Urinary bladder (tissue), 4 donors: ENCODE measurements around the gene ETFB. TPM values are rescaled to one million over a fixed set of nuclear protein-coding genes. Genes with fewer than 3 reads are reported as not detected.
A peak's percentile ranks its signal among the peaks of the same experiment; 100 is the strongest.

Experiments used
- DNase-seq: peaks from one replicate; pipeline ENCODE4 v3.0.0-alpha.2; 2015; ENCODE audit errors: extremely low spot score
- H3K27ac ChIP-seq: one replicate; pipeline ENCODE4 v1.5.1; 2013; ENCODE audit warnings: low read depth, mild to moderate bottlenecking, moderate library complexity
- H3K36me3 ChIP-seq: one replicate; pipeline ENCODE4 v1.6.1; 2013; ENCODE audit warnings: mild to moderate bottlenecking, moderate library complexity; ENCODE audit not compliant: insufficient read depth
- H3K4me1 ChIP-seq: one replicate; pipeline ENCODE4 v1.6.1; 2013; ENCODE audit warnings: mild to moderate bottlenecking, moderate library complexity; ENCODE audit not compliant: insufficient read depth
- H3K4me3 ChIP-seq: one replicate; pipeline ENCODE4 v1.5.1; 2013; ENCODE audit warnings: low read depth, low read length
- WGBS: extraction: QIAGEN DNeasy Blood & Tissue Kit; methylation state at CpG from one replicate; pipeline ENCODE4 v1.1.7; 2013; 5-methylcytosine and 5-hydroxymethylcytosine counted together
- polyA plus RNA-seq: library from polyadenylated mRNA; stranded (reverse); fragments of 200-250 nt; gene quantifications from one replicate; pipeline ENCODE4 v1.2.3, GENCODE V29; 2013
- total RNA-seq: library from RNA; depleted of rRNA; stranded (reverse); fragments of >200 nt; gene quantifications from one replicate; pipeline ENCODE4 v1.2.3, GENCODE V29; 2014
- donor health status: healthy with polysubstance abuse.
- donor health status: healthy.

ETFB gene
- total and polyA plus RNA-seq, 2 donors: 25.1 to 121 TPM

- H3K4me3 ChIP-seq: peak overlapping the region; percentile 60
- H3K36me3 ChIP-seq: no peaks in the 10 kb centered on the region
- peak overlapping the region; percentile 89 for H3K27ac ChIP-seq
- H3K4me1 ChIP-seq: peaks cover 2% of the 10 kb centered on the region
- WGBS: under 1% methylated on average over 64 of the region's 64 CpGs
- peak; percentile 97 for DNase-seq
Measured at GRCh38 chr19:51367565-51368365, 1.6 kb upstream of the ETFB start.

DNA sequence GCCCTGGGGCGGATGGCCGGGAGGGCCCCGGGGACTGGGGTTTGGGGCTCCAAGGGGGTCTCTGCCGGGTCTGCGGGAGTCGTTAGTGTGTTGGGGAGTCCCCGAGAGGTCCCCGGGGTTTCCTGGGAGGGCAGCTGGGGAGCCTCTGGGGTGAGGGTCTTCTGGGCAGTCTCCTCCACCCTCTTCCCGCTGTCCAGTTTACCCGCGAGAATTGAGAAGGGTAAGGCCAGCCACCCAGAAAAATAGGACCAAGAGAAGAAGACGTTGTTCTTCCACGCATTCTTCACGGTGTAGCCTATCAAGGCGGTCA, 1.0 kb upstream of the ETFB start:
- Histone ChIP-seq H3K36me3 (no peaks in the 10 kb centered on the region), H3K27ac (peak overlapping the region; percentile 89), H3K4me1 (peaks cover 2% of the 10 kb centered on the region), H3K4me3 (peak overlapping the region; percentile 60)
- no peak for DNase-seq
- under 1% methylated on average over 15 of the region's 15 CpGs for WGBS

- no peaks in the 10 kb centered on the region for H3K36me3 ChIP-seq
- peak; percentile 98 for DNase-seq
- peaks cover 2% of the 10 kb centered on the region for H3K4me1 ChIP-seq
- peak overlapping the region; percentile 77 for H3K4me3 ChIP-seq
- WGBS: under 1% methylated on average over 54 of the region's 54 CpGs
- H3K27ac ChIP-seq: peak overlapping the region; percentile 89
Measured at GRCh38 chr19:51366389-51367254, 434 bp upstream of the ETFB start.

- H3K4me1 ChIP-seq: peaks cover 2% of the 10 kb centered on the region
- peak overlapping the region; percentile 77 for H3K4me3 ChIP-seq
- H3K27ac ChIP-seq: no peak overlapping the region
- DNase-seq: no peak
- 17% methylated on average over 10 of the region's 10 CpGs for WGBS
- no peaks in the 10 kb centered on the region for H3K36me3 ChIP-seq
Measured at GRCh38 chr19:51365211-51365964, 800 bp downstream of the ETFB start.

DNA sequence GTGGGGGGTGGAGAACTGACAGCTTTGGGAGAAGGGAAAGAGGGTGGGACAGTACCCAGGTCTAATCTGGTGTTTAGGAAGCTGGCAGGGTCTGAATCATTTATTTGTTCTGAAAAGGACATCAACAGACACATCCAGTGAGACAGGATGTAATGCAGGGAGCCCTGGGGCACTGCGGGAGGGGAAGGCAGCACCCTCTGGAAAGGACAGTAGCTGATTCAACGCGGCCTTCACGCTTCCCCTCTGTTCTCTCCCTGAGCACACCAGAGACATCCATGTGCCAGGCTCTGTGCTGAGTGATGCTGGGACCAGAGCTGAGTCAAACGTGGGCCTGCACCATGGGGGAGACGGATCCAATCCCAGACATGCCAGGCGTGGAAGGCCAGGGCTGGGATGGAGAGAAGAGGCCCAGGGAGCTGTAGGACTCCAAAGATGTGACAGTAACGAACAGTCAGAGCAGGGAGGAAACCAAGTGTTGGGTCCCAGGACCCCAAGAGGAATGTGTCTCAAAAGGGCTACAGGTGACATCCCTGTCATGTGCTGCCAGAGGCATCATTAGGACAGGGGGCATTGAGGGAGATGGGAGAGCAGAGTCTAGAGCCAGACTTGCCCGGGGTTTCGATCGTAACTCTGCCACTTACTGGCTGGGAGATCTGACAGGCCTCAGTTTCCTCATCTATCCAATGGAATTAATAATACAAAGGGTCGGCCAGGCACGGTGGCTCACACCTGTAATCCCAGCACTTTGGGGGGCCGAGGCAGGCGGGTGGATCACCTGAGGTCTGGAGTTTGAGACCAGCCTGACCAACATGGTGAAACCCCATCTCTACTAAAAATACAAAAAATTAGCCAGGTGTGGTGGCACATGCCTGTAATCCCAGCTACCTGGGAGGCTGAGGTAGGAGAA, 1.7 kb downstream of the ETFB start:
- WGBS: 81% methylated on average over 15 of the region's 15 CpGs
- Histone ChIP-seq H3K4me1 (peaks cover 2% of the 10 kb centered on the region), H3K27ac (no peak overlapping the region), H3K4me3 (no peak overlapping the region), H3K36me3 (no peaks in the 10 kb centered on the region)
- no peak for DNase-seq

DNA sequence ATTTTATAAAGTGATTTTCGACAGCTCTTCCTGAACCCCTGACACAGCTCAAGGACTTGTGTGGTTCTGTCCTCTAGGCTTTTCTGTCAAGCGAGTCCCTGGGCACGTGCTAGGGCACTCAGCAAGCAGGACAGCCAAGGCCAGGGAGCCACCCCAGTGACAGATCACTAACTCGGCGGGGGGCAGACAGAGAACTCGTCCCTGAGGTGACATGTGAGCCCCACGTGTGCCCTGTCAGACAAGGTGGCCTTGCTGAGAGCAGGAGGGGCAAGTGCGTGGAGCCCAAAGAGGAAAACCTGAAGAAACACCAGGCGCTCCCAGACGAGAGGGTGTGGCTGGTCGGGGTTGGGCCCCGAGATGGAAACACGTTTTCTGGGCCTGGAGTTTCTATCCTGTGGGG, 4.9 kb downstream of the ETFB start:
- Histone ChIP-seq H3K36me3 (no peaks in the 10 kb centered on the region), H3K4me3 (no peak overlapping the region), H3K27ac (no peak overlapping the region), H3K4me1 (peaks cover 2% of the 10 kb centered on the region)
- 88% methylated on average over 13 of the region's 13 CpGs for WGBS
- no peak for DNase-seq

DNA sequence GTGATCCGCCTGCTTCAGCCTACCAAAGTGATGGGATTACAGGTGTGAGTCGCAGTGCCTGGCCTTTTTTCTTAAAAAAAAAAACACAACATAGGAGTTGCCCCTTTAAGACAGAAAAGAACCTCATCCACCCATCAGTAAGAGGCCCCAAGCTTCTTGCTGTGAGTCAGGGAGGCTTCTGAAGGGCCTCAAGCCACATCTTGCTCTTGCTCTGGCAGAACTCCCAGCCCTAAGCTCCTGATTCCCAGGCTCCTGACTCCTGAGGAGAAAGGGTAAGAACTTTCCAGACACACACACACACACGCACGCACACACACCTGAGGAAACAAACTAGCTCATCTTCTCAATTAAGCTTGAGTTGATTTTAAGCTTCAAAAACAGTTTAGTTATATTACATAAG, 6.9 kb downstream of the ETFB start:
- Histone ChIP-seq H3K4me1 (no peaks in the 10 kb centered on the region), H3K4me3 (no peak overlapping the region), H3K36me3 (no peaks in the 10 kb centered on the region), H3K27ac (no peak overlapping the region)
- no peak for DNase-seq
- 80% methylated on average over 4 of the region's 4 CpGs for WGBS

DNA sequence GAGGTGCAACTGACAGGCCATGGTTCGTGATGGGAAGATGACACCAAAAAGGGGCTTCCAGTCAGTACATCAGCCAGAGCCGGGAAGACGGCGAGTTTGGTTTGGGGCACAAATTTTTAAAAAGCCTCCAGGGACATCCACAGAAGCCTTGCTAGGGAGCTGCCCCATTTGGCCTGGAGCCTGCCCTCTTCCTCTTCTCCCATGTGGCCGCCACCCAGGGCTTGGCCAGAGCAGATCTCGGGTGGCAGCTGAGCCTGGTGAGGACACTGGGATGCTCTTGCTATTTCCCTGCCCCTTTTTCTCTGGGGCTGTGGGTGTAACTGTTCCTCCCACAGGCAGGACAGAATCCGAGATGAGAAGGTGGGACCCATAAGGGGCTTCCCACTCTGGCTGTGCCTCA, 8.2 kb downstream of the ETFB start:
- H3K4me3 ChIP-seq: no peak overlapping the region
- H3K4me1 ChIP-seq: no peaks in the 10 kb centered on the region
- no peak for DNase-seq
- H3K36me3 ChIP-seq: no peaks in the 10 kb centered on the region
- WGBS: 86% methylated on average over 7 of the region's 7 CpGs
- no peak overlapping the region for H3K27ac ChIP-seq

GRCh38 chr19:51356159-51356801, 9.9 kb downstream of the ETFB start:
- H3K36me3 ChIP-seq: no peaks in the 10 kb centered on the region
- H3K4me3 ChIP-seq: no peak overlapping the region
- DNase-seq: no peak
- H3K4me1 ChIP-seq: no peaks in the 10 kb centered on the region
- 96% methylated on average over 10 of the region's 10 CpGs for WGBS
- no peak overlapping the region for H3K27ac ChIP-seq

- H3K27ac ChIP-seq: no peak overlapping the region
- H3K36me3 ChIP-seq: no peaks in the 10 kb centered on the region
- no peak overlapping the region for H3K4me3 ChIP-seq
- no peaks in the 10 kb centered on the region for H3K4me1 ChIP-seq
- 37% methylated on average over 8 of the region's 8 CpGs for WGBS
- peak; percentile 71 for DNase-seq
Measured at GRCh38 chr19:51354742-51355148, 11.4 kb downstream of the ETFB start.

GRCh38 chr19:51354103-51354741, 12.0 kb downstream of the ETFB start:
- WGBS: 63% methylated on average over 12 of the region's 12 CpGs
- DNase-seq: no peak
- H3K4me3 ChIP-seq: no peak overlapping the region
- no peak overlapping the region for H3K27ac ChIP-seq
- H3K36me3 ChIP-seq: no peaks in the 10 kb centered on the region
- no peaks in the 10 kb centered on the region for H3K4me1 ChIP-seq

GRCh38 chr19:51352783-51353360, 13.3 kb downstream of the ETFB start:
- no peaks in the 10 kb centered on the region for H3K36me3 ChIP-seq
- H3K4me1 ChIP-seq: no peaks in the 10 kb centered on the region
- no peak overlapping the region for H3K27ac ChIP-seq
- no peak overlapping the region for H3K4me3 ChIP-seq
- no peak for DNase-seq
- 94% methylated on average over 16 of the region's 16 CpGs for WGBS
